Measurements from ENCODE around the gene FRMPD4.

DNA sequence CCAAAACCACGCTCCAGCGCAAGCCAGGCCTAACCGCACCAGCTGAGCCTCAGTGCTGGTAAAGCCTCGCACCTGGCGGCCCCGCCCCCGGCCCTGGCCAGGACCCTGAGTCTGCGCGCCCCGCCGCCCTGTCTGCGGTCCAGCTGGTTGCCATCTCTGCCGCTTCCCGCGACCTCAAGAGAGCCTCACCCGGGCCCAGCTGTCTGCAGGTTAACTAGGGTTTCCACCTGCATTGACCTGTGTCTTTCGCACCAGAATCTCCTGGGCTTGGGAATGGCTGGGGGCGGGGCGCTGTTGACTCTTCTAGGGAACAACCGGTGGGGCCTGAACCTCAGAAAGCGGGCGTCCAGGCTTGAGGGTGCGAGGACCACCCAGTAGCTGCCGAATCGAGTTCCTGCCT, 445.3 kb downstream of the FRMPD4 start:
- TF ChIP-seq, protein P1, sequence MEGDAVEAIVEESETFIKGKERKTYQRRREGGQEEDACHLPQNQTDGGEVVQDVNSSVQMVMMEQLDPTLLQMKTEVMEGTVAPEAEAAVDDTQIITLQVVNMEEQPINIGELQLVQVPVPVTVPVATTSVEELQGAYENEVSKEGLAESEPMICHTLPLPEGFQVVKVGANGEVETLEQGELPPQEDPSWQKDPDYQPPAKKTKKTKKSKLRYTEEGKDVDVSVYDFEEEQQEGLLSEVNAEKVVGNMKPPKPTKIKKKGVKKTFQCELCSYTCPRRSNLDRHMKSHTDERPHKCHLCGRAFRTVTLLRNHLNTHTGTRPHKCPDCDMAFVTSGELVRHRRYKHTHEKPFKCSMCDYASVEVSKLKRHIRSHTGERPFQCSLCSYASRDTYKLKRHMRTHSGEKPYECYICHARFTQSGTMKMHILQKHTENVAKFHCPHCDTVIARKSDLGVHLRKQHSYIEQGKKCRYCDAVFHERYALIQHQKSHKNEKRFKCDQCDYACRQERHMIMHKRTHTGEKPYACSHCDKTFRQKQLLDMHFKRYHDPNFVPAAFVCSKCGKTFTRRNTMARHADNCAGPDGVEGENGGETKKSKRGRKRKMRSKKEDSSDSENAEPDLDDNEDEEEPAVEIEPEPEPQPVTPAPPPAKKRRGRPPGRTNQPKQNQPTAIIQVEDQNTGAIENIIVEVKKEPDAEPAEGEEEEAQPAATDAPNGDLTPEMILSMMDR (CRISPR knock-in tag; IDR thresholded peaks at IDR 0.05), result no peak
- no peak for TF ChIP-seq BRD4 (CRISPR knock-in tag; IDR thresholded peaks at IDR 0.05)
- no peak for TF ChIP-seq ZFY (CRISPR knock-in tag; IDR thresholded peaks at IDR 0.05)
- TF ChIP-seq SRF (IDR thresholded peaks at IDR 0.05; ENCODE audit: low read depth, low read length), result no peak
- no peak for TF ChIP-seq TGIF2 (CRISPR knock-in tag; IDR thresholded peaks at IDR 0.05)
- no peak for TF ChIP-seq MED1 (CRISPR knock-in tag; IDR thresholded peaks at IDR 0.05)
- no peak for TF ChIP-seq MXD4 (CRISPR knock-in tag; IDR thresholded peaks at IDR 0.05)

Measured in HepG2 (cell line).